Measurements from ENCODE around the gene UBL3.

The UBL3 gene

DNA sequence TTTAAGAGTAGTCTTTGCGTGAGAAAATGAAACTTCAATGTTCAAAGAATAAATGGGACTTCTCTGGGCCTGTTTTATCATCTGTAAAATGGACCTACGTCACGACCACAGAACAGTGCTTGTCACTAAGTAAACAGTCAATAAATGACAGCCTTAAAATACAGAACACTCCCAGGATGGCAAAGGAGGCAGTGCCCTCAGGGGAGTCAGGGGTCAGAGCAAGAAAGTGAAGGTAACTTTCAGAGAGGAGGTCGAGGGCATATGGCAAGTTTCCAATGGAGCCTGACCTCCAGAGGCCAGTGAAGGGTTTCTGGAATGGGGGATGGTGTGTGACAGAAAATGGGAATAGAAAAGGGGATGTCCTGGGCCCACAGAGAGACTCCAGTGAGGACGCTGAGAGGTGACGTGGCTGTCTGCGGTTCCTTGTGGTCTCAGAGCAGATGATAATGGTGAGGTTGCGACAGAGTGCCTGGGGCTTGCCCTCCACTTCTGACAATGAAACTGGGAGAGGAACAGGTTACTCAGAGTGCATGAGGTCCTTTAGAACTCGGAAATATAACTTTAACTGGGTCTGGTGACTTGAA, 91.8 kb downstream of the UBL3 start:
- peak; percentile 23 for DNase-seq (ENCODE audit: low read depth)

DNA sequence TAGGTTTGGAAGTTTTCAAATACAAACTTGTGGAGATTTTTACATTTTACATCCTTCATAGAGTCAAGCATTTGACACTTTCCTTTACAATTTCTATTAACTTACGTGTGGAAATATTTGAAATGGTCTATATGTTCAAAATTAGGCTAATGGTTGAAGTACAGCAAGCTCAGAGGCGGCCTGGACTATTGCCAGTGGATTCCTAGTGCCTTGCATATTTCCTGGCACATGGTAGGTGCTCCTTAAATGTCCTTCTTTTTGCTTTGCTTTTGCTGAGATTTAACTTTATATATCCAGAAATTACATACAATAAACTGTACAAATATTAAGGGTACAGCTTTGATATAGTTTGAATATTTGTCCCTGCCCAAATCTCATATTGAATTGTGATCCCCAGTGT, 93.9 kb downstream of the UBL3 start:
- no peak for DNase-seq (ENCODE audit: low read depth)

DNA sequence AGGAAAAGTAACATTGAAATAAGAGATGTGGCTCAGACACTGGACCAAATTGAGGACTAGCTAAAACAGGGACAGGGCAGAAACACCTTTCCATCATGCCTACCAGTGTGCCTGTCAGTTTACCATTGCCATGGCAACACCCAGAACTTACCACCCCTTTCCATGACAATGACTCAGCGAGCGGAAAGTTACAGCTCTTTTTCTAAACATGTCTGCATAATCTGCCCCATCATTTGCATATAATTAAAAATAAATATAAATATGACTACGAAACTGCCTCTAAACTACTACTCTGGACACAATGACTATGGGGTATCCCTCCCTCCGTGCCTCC, 96.0 kb downstream of the UBL3 start:
- DNase-seq (ENCODE audit: low read depth), result no peak

DNA sequence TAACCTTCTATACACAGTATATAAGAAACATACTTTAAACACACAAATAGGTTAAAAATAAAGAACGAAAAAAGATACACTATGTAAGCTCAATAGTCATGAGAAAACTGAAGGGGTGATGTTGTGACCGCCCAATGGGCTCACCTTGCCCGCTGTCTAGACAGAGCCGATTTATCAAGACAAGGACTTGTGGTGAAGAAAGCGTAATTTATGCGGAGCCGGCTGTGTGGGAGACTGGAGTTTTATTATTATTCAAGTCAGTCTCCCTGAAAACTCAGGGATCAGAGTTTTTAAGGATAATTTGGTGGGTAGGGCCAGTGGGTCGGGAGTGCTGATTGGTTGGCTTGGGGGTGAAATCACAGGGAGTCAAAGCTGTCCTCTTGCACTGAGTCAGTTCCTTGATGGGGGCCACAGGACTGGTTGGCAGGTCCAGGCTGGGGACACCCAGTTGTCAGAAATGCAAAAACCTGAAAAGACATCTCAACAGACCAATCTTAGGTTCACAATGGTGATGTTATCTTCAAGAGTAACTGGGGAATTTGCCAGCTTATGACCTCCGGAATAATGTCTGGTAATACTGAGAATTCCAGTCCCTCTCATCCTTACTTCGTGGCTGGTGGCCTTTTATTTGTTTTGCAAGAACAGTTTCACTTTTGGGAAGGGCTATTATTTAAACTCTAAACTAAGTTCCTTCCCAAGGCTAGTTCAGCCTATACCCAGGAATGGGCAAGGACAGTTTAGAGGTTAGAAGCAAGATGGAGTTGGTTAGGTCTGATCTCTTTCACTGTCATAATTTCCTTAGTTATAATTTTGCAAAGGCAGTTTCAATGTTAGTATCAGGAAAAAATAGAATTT, 96.6 kb downstream of the UBL3 start:
- no peak for DNase-seq (ENCODE audit: low read depth)

DNA sequence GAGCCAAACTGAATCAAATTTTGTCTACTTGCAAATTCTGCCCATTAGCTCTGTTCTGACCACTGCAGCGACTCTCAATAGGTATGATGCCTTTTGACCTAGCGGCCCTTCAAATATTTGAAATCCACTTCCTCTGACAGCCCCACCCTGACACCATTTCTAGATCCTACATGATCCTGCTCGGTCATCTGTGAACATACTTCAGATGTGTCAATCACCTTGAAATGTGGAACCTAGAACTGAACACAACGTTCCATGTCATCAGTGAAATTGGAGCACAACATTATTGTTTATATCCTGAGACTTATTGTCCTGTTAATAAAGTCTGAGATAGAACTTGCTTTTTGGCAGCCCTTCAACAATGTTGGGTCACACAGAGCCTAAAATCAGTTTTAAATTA, 98.2 kb downstream of the UBL3 start:
- DNase-seq (ENCODE audit: low read depth), result no peak

DNA sequence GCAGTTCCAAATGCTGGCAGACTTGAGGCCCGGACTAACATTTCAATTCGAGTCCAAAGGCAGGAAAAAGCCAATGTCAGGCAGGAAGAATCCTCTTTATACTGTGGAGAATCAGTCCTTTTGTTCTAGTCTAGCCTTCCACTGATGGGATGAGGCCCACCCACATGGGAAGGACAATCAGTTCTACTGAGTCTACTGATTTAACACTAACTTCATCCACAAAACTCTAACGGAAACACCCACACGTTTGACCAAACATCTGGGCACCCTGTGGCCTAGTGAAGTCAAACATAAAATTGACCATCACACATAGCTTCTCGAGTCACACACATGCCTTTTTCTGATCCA, 100.3 kb downstream of the UBL3 start:
- DNase-seq (ENCODE audit: low read depth), result no peak

DNA sequence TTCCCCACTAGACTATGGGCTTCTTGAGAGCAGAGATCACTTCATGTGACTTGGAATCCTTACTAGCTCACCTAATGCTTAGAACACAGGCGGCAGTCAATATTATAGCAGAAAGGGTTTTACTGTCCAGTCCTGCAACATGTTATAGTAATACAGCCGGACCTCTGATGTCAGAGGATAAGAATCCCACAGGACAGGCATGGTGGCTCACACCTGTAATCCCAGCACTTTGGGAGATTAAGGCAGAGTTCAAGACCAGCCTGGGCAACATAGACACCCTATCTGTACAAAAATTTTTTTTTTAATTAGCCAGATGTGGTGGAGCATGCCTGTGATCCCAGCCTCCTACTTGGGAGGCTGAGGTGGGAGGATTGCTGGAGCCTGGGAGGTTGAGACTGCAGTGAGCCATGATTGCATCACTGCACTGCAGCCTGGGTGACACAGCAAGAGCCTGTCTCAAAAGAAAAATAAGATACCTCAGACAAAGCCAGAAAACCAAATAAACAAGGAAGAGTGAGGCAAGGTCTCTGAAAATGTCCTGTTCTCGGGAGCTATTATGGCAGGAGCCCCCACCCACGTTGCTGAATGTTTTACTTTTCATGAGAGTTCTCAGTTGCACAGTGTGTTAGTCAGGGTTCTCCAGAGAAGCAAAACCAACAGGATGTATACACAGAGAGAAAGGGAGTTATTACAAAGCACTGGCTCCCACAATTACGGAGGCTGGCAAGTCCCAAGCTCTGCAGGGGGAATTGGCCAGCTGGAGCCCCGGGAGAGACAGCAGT, 100.8 kb downstream of the UBL3 start:
- no peak for DNase-seq (ENCODE audit: low read depth)

DNA sequence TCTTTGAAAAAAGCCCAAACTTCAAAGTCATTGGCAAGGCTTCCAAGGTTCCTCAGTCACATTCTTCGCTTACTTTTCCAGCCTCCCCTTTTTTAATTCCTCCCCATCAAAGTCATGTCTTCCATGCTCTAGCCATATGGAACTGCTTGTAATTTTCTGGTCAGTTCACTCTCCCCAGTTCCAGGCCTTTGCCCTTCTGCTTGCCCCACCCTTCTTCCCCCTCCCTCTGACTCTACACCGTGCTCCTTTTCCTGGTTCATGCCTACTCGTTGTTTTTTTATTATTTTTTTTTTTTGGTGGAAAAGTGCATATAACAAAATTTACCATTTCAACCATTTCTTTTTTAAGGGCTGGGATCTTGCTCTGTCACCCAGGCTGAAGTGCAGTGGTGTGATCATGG, 102.3 kb downstream of the UBL3 start:
- no peak for DNase-seq (ENCODE audit: low read depth)

DNA sequence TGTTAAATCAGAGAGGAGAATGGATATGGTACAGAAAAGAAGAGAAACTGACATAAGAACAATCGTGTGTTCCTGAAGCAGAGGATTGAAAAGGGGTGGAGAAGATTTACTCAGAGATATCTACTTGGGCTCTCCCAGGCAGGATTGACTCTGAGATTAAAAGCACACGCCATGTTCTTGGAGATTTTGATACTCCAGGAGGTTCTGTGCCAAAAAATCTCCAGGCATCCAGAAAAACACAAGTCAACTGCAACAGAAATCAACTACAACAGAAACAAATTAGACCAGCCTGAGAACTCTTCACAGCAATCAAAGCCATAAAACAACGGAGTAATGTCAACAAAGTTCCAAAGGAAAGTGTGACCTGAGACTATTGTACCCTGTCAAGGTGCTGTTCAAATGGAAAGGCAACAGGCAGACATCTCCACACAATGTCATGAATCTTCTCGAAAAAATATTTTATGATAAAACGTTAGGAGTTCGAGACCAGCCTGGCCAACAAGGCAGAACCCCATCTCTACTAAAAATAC, 104.2 kb downstream of the UBL3 start:
- DNase-seq (ENCODE audit: low read depth), result no peak

DNA sequence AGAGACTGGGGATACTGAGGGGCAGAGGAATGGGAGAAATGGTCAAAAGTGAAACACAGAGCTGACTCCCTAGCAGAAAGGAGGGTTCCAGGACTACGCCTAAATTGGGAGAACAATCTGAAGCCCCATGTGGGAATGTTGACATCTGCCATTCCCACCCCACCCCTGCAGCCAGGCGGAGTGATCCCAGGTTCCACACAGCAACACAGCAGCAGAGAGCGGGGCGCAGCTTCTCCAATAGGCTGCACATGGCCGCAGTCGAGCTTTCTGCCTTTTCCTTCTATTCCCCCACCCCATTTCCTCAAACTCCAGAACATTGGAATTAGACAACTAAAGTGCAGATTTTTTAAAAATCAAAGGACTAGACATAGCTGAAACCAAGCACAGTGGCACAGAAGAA, 104.7 kb downstream of the UBL3 start:
- DNase-seq (ENCODE audit: low read depth), result no peak

DNA sequence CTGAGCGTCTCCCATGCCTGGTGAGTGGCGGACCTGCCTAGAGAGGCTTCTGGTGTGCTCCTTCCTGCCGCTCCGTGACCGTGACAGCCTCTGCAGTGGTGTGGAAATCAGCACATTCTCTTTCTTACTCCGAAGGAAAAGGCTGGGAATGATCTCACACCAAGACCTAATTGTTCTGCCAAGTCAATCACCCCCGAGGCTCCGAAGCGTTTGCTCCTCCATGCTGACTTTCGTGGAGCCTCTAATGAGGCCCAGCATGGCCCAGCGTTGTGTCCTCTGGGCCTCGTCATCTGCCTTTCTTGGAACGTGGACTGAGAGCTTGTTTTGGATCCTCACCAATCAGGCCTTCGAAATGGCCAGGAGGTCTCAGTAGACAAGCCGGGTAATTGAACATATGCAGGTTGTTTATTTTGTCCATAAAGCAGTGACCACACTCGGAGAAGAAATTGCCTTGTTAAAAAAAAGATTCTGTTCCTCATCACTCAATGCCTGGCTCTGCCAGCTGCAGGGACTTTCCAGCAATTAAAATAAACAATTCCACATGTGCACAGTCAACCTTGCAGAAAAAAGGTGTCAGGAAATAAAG, 107.1 kb downstream of the UBL3 start:
- no peak for DNase-seq (ENCODE audit: low read depth)

DNA sequence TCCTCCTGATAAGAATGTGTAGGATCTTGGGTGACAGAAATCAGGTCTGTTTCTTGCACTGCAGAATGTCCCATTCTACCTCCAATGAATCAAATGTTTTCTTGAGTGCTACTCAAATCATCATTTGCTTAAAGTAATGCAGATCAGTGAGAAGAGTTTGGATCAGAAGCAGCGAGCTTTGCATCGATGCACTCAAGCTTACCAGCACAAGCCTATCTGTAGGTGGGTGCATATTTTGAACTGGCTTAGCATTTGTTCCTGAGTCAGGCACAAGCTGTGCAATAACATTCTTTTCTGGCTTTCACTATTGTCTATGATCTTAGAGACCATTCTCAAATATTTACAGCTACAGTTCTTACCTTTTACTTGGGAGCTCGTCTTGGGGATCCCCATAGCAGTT, 109.5 kb downstream of the UBL3 start:
- DNase-seq (ENCODE audit: low read depth), result no peak

DNA sequence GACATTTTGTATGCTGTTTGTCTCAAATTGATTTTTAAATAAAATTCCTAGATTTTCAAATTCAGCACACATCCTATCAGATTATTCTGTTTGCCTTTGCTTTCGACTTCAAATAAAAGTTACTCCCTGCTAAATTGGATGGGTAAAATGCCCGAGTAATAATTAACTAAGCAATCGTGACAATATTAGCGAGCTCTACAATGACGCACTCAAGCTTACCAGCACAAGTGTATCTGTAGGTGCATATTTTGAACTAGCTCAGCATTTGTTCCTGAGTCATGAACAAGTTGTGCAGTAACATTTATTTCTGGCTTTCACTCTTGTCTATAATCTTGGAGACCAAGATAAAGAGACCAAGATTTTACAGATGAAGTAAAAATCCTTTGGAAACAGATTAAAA, 113.4 kb downstream of the UBL3 start:
- DNase-seq (ENCODE audit: low read depth), result no peak

DNA sequence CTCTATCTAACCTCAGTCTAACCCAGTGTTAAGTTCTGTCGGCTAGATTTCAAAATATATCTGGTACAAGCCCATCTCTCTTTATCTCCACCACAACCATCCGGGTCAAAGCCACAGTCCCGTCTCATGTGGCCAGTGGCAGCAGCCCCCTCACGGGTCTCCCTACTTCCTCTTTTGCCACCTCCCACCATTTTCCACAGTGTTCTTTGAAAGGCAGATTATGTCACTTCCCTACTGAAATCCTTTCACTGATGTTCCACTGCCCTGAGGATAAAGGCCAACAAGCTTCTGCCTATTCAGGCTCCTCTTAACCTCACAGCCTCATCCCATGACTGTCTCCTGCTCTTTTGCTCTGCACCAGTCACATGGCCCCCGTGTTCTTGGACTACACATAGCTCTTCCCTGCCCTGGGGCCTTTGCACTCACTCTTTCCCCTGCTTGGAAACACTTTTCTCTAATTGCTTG, 117.2 kb downstream of the UBL3 start:
- DNase-seq (ENCODE audit: low read depth), result no peak

DNA sequence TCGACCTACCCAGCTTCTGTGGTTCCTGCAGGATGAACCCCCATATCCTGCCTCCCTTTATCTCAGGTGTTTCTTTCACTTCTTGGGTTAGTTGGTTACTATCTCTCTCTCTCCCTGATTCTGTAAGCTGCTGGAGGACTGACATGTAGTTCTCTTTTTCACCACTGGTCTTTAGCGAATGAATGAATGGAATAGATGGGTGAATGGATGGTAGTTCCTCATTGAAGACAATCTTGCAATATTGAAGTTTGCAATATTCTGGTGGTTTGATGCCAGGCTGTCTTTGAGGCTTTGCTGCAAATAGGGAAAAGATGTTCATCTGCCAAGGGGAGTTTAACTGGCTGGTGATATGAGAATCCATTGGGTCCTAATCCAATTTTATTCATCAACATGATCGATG, 120.2 kb downstream of the UBL3 start:
- no peak for DNase-seq (ENCODE audit: low read depth)

DNA sequence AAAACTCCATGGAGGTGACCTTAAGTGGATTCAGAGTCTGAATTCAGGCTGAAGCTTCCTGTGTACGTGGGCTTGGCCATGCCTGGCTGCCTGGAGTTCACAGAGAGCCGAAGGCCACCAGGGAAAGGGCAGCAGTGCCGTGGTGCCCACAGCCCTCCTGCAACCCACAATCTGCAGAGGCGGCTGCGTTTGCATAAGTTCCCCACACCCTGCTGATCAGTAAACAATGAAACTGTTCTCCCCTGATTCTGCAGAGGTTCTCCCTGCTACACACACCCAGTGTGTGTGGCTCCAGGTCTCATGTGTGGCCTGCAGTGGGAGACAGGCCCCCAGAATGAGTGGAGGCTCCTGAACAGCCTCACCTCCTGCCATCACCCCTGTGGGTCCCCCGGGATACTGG, 128.0 kb downstream of the UBL3 start:
- no peak for DNase-seq (ENCODE audit: low read depth)

DNA sequence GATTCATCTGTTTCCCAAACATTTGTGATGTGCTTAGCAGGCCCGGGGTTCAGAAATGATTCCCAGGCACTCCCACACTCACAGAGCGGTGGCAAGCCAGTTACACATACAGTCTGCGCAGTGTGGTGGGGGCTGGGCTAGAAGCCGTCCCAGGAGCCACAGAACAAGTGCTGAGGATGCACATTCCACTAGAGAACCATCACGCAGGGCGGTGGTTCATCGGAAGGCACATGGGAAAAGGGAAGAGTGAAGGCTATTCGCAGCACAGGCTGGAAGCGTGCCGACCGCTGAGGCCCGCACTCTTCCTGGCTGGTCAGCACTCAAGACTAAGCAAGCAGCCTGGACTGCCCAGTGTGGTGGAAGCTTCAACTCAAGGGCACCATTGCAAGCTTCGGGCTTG, 128.7 kb downstream of the UBL3 start:
- no peak for DNase-seq (ENCODE audit: low read depth)

DNA sequence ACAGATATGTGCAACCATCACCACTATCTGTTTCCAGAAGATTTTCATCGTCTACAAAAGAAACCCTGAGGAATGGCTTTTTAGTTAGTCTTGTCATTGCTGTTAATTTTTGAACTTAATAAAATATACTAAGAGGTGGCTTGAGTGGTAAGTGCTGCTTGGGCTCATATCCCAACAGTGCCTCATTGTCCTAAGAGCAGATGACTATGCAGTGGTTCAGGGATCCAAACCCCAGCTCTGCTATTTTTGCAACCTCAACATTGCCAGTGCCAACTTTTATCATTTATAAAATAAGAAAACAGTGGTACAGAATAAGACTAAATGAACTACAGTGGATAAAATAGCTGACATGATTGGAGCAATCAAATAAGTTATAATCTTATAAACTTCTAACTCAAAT, 131.7 kb downstream of the UBL3 start:
- DNase-seq (ENCODE audit: low read depth), result no peak

DNA sequence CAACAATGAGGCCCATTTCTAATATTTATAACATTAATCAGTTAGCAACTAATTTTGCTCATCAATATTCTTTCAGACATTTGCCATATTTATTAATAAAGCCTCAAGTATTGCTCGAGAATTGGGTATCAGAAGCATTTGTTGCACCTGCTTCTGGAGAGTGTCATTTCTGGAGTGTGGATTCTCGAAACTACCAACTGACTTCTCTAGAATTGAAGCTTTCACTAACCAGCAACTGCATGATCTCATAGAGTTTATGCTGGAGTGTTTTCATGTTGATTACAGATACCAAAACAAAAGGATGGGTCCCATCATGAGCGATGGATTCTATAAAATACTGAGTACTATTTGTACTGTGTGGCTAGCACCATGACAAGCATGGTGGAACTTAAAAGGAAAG, 133.9 kb downstream of the UBL3 start:
- no peak for DNase-seq (ENCODE audit: low read depth)

Data from stimulated activated CD8-positive, alpha-beta memory T cell treated with anti-CD3 and anti-CD28 coated beads, Interleukin-12 subunit alpha, Interleukin-12 subunit beta, amount 100 ng/mL, for 1 hour (primary cell).